ENCODE results near the gene CYP2E1. TPM values are rescaled to one million over a fixed set of nuclear protein-coding genes. Genes with fewer than 3 reads are reported as not detected.
"Not testable (repeated sequence)": the region's sequence is repeated elsewhere in the genome, so short reads cannot be mapped to it uniquely, and the experiment has no call there.

CYP2E1 gene
- total RNA-seq, 2 experiments from 2014 or later = 0.43 to 0.87 TPM

DNA sequence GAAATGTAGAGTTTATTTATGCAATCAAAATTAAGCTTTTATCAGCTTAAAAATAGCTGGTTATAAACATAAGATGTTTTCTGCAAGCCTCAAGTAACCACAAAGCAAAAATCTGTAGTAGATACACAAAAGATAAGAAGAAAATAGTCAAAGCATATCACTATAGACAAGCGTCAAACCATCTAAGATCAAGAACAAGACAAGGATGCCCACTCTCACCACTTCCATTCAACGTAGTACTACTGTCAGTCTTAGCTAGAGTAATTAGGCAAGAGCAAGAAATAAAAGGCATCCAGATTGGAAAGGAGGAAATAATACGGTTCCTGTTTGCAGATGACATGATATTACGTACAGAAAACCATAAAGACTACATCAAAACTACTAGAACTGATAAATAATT lies 17.5 kb upstream of the CYP2E1 start:
- ChIA-PET CTCF (interaction anchor here (1.3 to 1.7 kb wide), 3 partner anchors 10 to 180 kb away, joined by 3 to 6 read pairs (median 6); no protein-coding TSS in a partner anchor), POLR2A (interaction anchor here (0.9 to 1.0 kb wide), 2 partner anchors 10 to 16 kb away, joined by 3 read pairs; no protein-coding TSS in a partner anchor)
- no peaks in the 10 kb centered on the region for H3K4me1 Mint-ChIP-seq (ENCODE audit: low read depth)
- peaks cover 12% of the 10 kb centered on the region for H3K27me3 Mint-ChIP-seq
- intact Hi-C loops (cut with micrococcal nuclease) = no loop called here
- peaks cover 7% of the 10 kb centered on the region for H3K36me3 Mint-ChIP-seq (ENCODE audit: low read depth)
- no peak overlapping the region for H3K4me3 Mint-ChIP-seq
- DNase-seq (no peak), ATAC-seq (no peak)
- H3K9me3 Mint-ChIP-seq = peaks cover 9% of the 10 kb centered on the region
- TF ChIP-seq, protein P1, sequence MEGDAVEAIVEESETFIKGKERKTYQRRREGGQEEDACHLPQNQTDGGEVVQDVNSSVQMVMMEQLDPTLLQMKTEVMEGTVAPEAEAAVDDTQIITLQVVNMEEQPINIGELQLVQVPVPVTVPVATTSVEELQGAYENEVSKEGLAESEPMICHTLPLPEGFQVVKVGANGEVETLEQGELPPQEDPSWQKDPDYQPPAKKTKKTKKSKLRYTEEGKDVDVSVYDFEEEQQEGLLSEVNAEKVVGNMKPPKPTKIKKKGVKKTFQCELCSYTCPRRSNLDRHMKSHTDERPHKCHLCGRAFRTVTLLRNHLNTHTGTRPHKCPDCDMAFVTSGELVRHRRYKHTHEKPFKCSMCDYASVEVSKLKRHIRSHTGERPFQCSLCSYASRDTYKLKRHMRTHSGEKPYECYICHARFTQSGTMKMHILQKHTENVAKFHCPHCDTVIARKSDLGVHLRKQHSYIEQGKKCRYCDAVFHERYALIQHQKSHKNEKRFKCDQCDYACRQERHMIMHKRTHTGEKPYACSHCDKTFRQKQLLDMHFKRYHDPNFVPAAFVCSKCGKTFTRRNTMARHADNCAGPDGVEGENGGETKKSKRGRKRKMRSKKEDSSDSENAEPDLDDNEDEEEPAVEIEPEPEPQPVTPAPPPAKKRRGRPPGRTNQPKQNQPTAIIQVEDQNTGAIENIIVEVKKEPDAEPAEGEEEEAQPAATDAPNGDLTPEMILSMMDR (IDR thresholded peaks at IDR 0.05) = no peak
- H3K27ac Mint-ChIP-seq = no peak overlapping the region

DNA sequence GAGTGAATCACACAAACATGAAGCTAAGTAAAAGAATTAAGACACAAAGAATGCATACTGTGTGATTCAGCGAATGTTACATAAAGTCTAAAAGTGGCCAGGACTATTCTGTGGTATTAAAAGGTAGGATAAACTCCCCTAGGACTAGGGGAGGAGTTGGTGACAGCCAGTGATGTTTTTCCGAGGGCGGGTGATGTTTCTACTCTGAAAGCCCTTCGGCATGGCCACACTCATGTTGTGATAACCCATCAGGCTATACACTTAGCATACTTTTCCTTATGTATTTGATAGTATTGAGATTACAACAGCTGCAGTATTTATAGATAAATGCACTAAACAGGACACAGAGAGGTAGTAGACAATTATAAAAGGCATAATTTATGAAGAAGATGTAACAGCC lies 15.8 kb upstream of the CYP2E1 start:
- ChIA-PET POLR2A (no interaction called here), CTCF (no interaction called here)
- Mint-ChIP-seq H3K27me3 (peaks cover 14% of the 10 kb centered on the region), H3K27ac (no peak overlapping the region), H3K36me3 (ENCODE audit: low read depth) (peaks cover 7% of the 10 kb centered on the region), H3K9me3 (peaks cover 9% of the 10 kb centered on the region), H3K4me3 (no peak overlapping the region), H3K4me1 (ENCODE audit: low read depth) (no peaks in the 10 kb centered on the region)
- TF ChIP-seq, protein P1 (IDR thresholded peaks at IDR 0.05) = no peak
- intact Hi-C loops (cut with micrococcal nuclease) = no loop called here
- ATAC-seq = no peak
- no peak for DNase-seq

DNA sequence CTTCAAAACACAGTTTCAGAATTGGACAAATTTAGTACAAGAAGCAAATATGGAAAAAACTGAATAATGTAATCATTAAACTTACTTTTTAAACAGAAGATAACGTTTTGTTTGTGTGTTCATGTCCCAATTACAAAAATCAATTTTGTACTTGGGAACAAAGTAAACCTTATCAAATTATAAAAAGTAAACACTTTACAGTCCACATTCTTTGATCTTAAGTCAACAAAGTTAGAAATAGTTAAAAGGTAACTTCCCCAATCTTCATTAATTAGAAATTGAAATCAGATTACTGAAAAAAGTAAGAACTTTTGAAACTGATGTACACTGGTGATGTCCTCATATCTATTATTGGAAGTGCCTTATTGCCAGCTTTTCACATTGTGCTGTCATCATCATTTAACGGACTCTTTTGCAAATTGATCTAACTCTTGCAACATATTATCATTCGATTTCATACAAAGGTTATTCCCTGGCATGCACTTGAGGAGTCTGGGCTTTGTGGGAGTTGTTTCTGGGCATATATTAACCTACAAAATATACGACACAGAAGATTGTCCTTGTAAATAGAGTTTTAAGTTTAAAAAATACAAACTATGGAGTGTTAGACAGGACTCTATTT lies 15.1 kb upstream of the CYP2E1 start:
- Mint-ChIP-seq H3K27ac (no peak overlapping the region), H3K27me3 (peaks cover 15% of the 10 kb centered on the region)

DNA sequence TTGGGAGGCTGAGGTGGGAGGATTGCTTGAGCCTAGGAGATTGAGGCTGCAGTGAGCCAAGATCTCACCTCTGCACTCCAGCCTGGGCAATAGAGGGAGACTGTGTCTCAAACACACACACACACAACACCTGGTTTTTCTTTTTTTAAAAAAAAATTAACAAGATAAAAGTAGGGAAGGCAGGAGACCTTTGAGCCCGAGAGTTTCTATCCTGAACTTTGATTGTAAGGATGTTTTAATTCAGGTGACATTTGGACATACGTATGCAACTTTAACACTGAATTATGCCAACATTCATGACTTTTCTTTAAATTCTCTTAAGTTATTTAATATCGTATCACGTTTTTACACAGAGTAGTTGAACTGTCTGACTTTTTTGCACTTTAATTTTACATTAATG lies 11.7 kb upstream of the CYP2E1 start:
- TF ChIP-seq, protein P1 (IDR thresholded peaks at IDR 0.05) = no peak
- no peak for DNase-seq
- POLR2A ChIA-PET = no interaction called here
- Mint-ChIP-seq H3K27me3 (peaks cover 9% of the 10 kb centered on the region), H3K36me3 (ENCODE audit: low read depth) (no peaks in the 10 kb centered on the region), H3K9me3 (no peaks in the 10 kb centered on the region), H3K4me1 (ENCODE audit: low read depth) (peaks cover 8% of the 10 kb centered on the region), H3K4me3 (no peak overlapping the region), H3K27ac (no peak overlapping the region)
- intact Hi-C loops (cut with micrococcal nuclease) = no loop called here
- ATAC-seq = no peak
- CTCF ChIA-PET = interaction anchor here (1.7 to 1.8 kb wide), 2 partner anchors 77 to 186 kb away, joined by 8 to 14 read pairs; no protein-coding TSS in a partner anchor

More for the DNA sequence above, 15.1 kb upstream of the CYP2E1 start:
- DNase-seq (no peak), ATAC-seq (no peak)
- Mint-ChIP-seq H3K36me3 (ENCODE audit: low read depth) (peaks cover 7% of the 10 kb centered on the region), H3K4me3 (no peak overlapping the region), H3K9me3 (peaks cover 9% of the 10 kb centered on the region), H3K4me1 (ENCODE audit: low read depth) (no peaks in the 10 kb centered on the region)
- TF ChIP-seq, protein P1 (IDR thresholded peaks at IDR 0.05) = no peak
- intact Hi-C loops (cut with micrococcal nuclease) = no loop called here
- ChIA-PET CTCF (interaction anchor here (2.1 kb wide), 1 partner anchor 74 kb away, joined by 15 read pairs; no protein-coding TSS in a partner anchor), POLR2A (no interaction called here)

DNA sequence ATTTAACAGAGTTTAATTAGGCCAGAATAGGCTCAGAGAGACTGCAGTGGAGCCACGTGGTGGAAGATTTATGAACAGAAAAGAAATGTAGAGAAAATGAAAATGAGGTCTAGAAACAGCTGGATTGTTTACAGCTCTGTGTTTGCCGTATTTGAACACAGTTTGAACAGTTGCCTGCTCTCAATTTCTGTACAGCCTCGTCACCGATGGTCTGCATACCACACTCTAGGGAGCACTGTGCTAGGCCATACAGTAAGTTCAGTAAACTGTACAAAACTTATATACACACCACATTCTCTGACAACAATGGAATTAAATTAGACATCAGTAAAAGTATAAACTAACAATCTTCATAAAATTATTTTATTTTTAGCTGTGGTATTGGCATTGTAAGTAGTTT lies 11.1 kb upstream of the CYP2E1 start:
- Mint-ChIP-seq H3K9me3 (no peaks in the 10 kb centered on the region), H3K4me3 (no peak overlapping the region), H3K27me3 (peaks cover 9% of the 10 kb centered on the region), H3K27ac (no peak overlapping the region), H3K4me1 (ENCODE audit: low read depth) (peaks cover 9% of the 10 kb centered on the region), H3K36me3 (ENCODE audit: low read depth) (no peaks in the 10 kb centered on the region)
- ATAC-seq (no peak), DNase-seq (no peak)
- intact Hi-C loops (cut with micrococcal nuclease) = no loop called here
- ChIA-PET POLR2A (no interaction called here), CTCF (interaction anchor here (1.1 to 1.8 kb wide), 3 partner anchors 77 to 208 kb away, joined by 3 to 14 read pairs (median 8); no protein-coding TSS in a partner anchor)
- TF ChIP-seq, protein P1 (IDR thresholded peaks at IDR 0.05) = no peak

DNA sequence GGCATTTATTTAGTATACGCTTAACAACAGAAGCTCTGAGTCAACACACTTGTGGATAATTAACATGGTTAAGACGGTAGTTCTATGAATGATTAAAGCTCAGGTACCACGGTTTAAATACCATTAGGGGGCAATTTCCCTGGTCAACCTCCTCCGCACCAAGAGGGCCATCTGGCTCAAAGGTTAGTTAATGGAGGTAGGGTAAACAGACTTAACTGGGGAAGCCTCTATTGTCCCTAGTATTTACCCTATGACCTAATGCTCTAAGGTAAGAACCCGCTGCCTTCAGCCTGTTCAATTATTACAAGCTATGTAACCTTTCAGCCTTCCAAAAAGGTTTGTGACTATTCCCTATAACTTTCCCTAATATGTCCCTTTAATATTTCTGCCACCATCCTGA lies 8.6 kb upstream of the CYP2E1 start:
- H3K4me1 Mint-ChIP-seq (ENCODE audit: low read depth); H3K36me3 Mint-ChIP-seq (ENCODE audit: low read depth); DNase-seq; H3K4me3 Mint-ChIP-seq; H3K9me3 Mint-ChIP-seq; ATAC-seq; H3K27ac Mint-ChIP-seq; POLR2A ChIA-PET; intact Hi-C loops (cut with micrococcal nuclease): not testable (repeated sequence)
- CTCF ChIA-PET = interaction anchor here (1.6 kb wide), 1 partner anchor 80 kb away, joined by 12 read pairs; no protein-coding TSS in a partner anchor
- H3K27me3 Mint-ChIP-seq = peaks cover 11% of the 10 kb centered on the region

Measured in activated CD8-positive, alpha-beta T cell treated with anti-CD3 and anti-CD28 coated beads for 36 hours (primary cell).